Adrenal gland (tissue), 5 donors: ENCODE data around the gene CTSH.

Experiments used
- CTCF ChIP-seq, 6 experiments: fragments of 450-650 bp in 4 of 6; fragments of 200-600 bp in 2 of 6; sonication (generic) in 1 of 6; IDR thresholded peaks; 1 replicate in 5 of 6; 2 replicates in 1 of 6; pipeline versions ENCODE4 v1.5.1 to v1.8.0; 2016 to 2021; ENCODE audit warnings: antibody characterized with exemption in 6 of 6, mild to moderate bottlenecking in 2 of 6, moderate library complexity in 1 of 6
- POLR2A ChIP-seq, 2 donors: fragments of 450-650 bp; IDR thresholded peaks; one replicate each; pipeline ENCODE4 v1.6.1; 2017; ENCODE audit warnings: antibody characterized with exemption in 2 of 2, mild to moderate bottlenecking in 2 of 2, moderate library complexity in 1 of 2
- donor health status: DM: no; HTN: no; CAD: no.

GRCh38 chr15:78923480-78924360 is 21.1 kb downstream of the CTSH start:
- TF ChIP-seq CTCF (IDR thresholded peaks at IDR 0.05): no peak
- no peak for TF ChIP-seq POLR2A (IDR thresholded peaks at IDR 0.05)
